WTC11 (cell line): ENCODE measurements around the gene NINJ2. TPM values are rescaled to one million over a fixed set of nuclear protein-coding genes. Genes with fewer than 3 reads are reported as not detected.

ENCODE experiments used
- ATAC-seq: fragments of 200-7000 bp; cut with Tn5 transposase; 2 replicates; pipeline ENCODE4 v1.10.0; 2021; ENCODE audit warnings: mild to moderate bottlenecking, moderate library complexity
- CTCF ChIA-PET: fragments of 300-600 bp; sonication (Branson Sonifier 250); formaldehyde crosslinking; loops from one replicate; lab custom pipeline; 2021; ENCODE audit warnings: antibody characterized with exemption; lab: Charles Lee
- POLR2A ChIA-PET: fragments of 350-600 bp; sonication (Branson Sonifier 250); formaldehyde crosslinking; loops from one replicate; lab custom pipeline; 2021; ENCODE audit warnings: antibody characterized with exemption; lab: Charles Lee
- DNase-seq: peaks from one replicate; pipeline ENCODE4 v3.0.0; 2021; ENCODE audit warnings: low spot score
- H3K27ac Mint-ChIP-seq: 2 replicates; pipeline ENCODE4 v1.8.0; 2021; ENCODE audit warnings: mixed read lengths
- H3K27me3 Mint-ChIP-seq: 2 replicates; pipeline ENCODE4 v1.8.0; 2021; ENCODE audit warnings: low read depth, mild to moderate bottlenecking, moderate library complexity, mixed read lengths
- H3K36me3 Mint-ChIP-seq: 2 replicates; pipeline ENCODE4 v1.8.0; 2021; ENCODE audit warnings: mixed read lengths
- H3K4me1 Mint-ChIP-seq: 2 replicates; pipeline ENCODE4 v1.8.0; 2022; ENCODE audit warnings: mixed read lengths
- H3K4me3 Mint-ChIP-seq: 2 replicates; pipeline ENCODE4 v1.8.0; 2021; ENCODE audit warnings: mild to moderate bottlenecking, moderate library complexity, mixed read lengths
- H3K9me3 Mint-ChIP-seq: 2 replicates; pipeline ENCODE4 v1.8.0; 2021; ENCODE audit warnings: mixed read lengths
- CREM ChIP-seq: sonication (generic); formaldehyde crosslinking; IDR thresholded peaks from 2 replicates; pipeline ENCODE4 v1.8.1; 2022; ENCODE audit warnings: mild to moderate bottlenecking, missing genetic modification reagents, moderate library complexity
- ESRRA ChIP-seq: sonication (generic); formaldehyde crosslinking; IDR thresholded peaks from 2 replicates; pipeline ENCODE4 v1.8.1; 2022; ENCODE audit warnings: mild to moderate bottlenecking, missing genetic modification reagents, borderline replicate concordance
- FOXK1 ChIP-seq: sonication (generic); formaldehyde crosslinking; IDR thresholded peaks from 2 replicates; pipeline ENCODE4 v1.8.0; 2022; ENCODE audit warnings: mild to moderate bottlenecking, moderate library complexity, missing genetic modification reagents
- GRHL2 ChIP-seq: fragments of 250-450 bp; sonication (Bioruptor Pico); IDR thresholded peaks from 2 replicates; pipeline ENCODE4 v1.8.0; 2022; ENCODE audit warnings: mild to moderate bottlenecking, moderate library complexity; ENCODE audit not compliant: insufficient replicate concordance, severe bottlenecking
- NR2C2 ChIP-seq: sonication (generic); formaldehyde crosslinking; IDR thresholded peaks from 2 replicates; pipeline ENCODE4 v1.8.0; 2022; ENCODE audit warnings: mild to moderate bottlenecking, missing genetic modification reagents
- TEAD1 ChIP-seq: sonication (generic); formaldehyde crosslinking; IDR thresholded peaks from 2 replicates; pipeline ENCODE4 v1.8.0; 2022; ENCODE audit warnings: mild to moderate bottlenecking, missing genetic modification reagents
- ZNF121 ChIP-seq: sonication (generic); formaldehyde crosslinking; IDR thresholded peaks from 2 replicates; pipeline ENCODE4 v1.8.0; 2023; ENCODE audit warnings: missing genetic modification reagents
- total RNA-seq: library from RNA; stranded (reverse); gene quantifications from 3 replicates; pipeline ENCODE4 v1.2.3, GENCODE V29; 2021
- TF ChIP-seq, protein P1 (sequence below): fragments of 200-600 bp; IDR thresholded peaks from 2 replicates; pipeline ENCODE4 v1.8.0; 2022; ENCODE audit warnings: antibody characterized with exemption
- TF ChIP-seq, protein P2 (sequence below): sonication (generic); formaldehyde crosslinking; conservative IDR thresholded peaks from 2 replicates; pipeline ENCODE4 v1.8.1; 2023; ENCODE audit warnings: mild to moderate bottlenecking, low read depth, missing genetic modification reagents, moderate library complexity
- TF ChIP-seq, protein P3 (sequence below): sonication (generic); formaldehyde crosslinking; IDR thresholded peaks from 2 replicates; pipeline ENCODE4 v1.8.1; 2022; ENCODE audit warnings: missing genetic modification reagents, borderline replicate concordance
- TF ChIP-seq, protein P4 (sequence below): sonication (generic); formaldehyde crosslinking; IDR thresholded peaks from 2 replicates; pipeline ENCODE4 v1.8.1; 2023; ENCODE audit warnings: mild to moderate bottlenecking, missing genetic modification reagents, borderline replicate concordance
- TF ChIP-seq, protein P5 (sequence below): fragments of 250-450 bp; sonication (Bioruptor Pico); conservative IDR thresholded peaks from 2 replicates; pipeline ENCODE4 v1.9.0; 2021; ENCODE audit warnings: mild to moderate bottlenecking
- TF ChIP-seq, protein P6 (sequence below): sonication (generic); formaldehyde crosslinking; IDR thresholded peaks from 2 replicates; pipeline ENCODE4 v1.8.0; 2022; ENCODE audit warnings: mild to moderate bottlenecking, missing genetic modification reagents

Gene NINJ2
- total RNA-seq, 1 experiment from 2014 or later: 0.42 TPM

DNA sequence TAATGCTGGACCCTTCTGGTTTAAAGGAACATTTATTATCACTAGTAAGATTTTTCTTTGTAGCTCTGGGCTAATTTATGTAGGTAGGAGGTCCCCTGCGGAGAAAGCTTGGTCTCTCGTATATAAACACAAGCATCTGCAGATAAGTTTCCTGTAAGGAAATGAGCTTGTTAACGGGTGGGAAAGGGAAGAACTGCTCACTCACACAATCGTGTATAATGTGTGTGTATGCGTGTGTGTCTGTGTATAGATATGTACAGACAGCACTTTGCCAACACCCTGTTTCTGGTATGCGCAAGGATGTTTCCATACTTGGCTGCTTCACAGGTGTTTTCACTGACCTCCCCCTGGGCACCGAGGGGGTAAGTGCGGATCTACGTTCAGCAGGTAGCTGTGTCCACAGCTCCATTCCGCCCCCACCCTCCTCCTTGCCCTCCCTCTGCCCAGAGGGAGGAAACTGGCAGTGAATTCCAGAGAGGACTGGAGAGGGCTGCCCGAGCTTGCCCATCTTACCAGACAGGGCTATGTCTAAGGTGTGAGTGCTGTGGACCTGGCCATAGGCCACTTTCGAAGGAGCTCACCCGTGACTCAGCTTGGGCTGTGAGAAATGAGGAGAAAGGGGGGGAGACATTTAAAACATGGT, 65.2 kb downstream of the NINJ2 start:
- Mint-ChIP-seq H3K36me3 (no peaks in the 10 kb centered on the region), H3K27me3 (no peaks in the 10 kb centered on the region), H3K9me3 (no peaks in the 10 kb centered on the region; the same call in 1 of the 2 replicates), H3K4me1 (peaks cover 9% of the 10 kb centered on the region), H3K27ac (no peak overlapping the region), H3K4me3 (no peak overlapping the region)
- TF ChIP-seq ESRRA (CRISPR knock-in tag) (no peak), ZNF121 (CRISPR knock-in tag) (no peak), FOXK1 (CRISPR knock-in tag) (no peak), NR2C2 (CRISPR knock-in tag) (no peak), TEAD1 (CRISPR knock-in tag) (no peak), GRHL2 (CRISPR knock-in tag) (no peak), CREM (CRISPR knock-in tag) (no peak)
- TF ChIP-seq, protein P1, sequence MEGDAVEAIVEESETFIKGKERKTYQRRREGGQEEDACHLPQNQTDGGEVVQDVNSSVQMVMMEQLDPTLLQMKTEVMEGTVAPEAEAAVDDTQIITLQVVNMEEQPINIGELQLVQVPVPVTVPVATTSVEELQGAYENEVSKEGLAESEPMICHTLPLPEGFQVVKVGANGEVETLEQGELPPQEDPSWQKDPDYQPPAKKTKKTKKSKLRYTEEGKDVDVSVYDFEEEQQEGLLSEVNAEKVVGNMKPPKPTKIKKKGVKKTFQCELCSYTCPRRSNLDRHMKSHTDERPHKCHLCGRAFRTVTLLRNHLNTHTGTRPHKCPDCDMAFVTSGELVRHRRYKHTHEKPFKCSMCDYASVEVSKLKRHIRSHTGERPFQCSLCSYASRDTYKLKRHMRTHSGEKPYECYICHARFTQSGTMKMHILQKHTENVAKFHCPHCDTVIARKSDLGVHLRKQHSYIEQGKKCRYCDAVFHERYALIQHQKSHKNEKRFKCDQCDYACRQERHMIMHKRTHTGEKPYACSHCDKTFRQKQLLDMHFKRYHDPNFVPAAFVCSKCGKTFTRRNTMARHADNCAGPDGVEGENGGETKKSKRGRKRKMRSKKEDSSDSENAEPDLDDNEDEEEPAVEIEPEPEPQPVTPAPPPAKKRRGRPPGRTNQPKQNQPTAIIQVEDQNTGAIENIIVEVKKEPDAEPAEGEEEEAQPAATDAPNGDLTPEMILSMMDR: no peak
- TF ChIP-seq, protein P2, sequence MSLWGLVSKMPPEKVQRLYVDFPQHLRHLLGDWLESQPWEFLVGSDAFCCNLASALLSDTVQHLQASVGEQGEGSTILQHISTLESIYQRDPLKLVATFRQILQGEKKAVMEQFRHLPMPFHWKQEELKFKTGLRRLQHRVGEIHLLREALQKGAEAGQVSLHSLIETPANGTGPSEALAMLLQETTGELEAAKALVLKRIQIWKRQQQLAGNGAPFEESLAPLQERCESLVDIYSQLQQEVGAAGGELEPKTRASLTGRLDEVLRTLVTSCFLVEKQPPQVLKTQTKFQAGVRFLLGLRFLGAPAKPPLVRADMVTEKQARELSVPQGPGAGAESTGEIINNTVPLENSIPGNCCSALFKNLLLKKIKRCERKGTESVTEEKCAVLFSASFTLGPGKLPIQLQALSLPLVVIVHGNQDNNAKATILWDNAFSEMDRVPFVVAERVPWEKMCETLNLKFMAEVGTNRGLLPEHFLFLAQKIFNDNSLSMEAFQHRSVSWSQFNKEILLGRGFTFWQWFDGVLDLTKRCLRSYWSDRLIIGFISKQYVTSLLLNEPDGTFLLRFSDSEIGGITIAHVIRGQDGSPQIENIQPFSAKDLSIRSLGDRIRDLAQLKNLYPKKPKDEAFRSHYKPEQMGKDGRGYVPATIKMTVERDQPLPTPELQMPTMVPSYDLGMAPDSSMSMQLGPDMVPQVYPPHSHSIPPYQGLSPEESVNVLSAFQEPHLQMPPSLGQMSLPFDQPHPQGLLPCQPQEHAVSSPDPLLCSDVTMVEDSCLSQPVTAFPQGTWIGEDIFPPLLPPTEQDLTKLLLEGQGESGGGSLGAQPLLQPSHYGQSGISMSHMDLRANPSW (CRISPR knock-in tag): no peak
- TF ChIP-seq, protein P3, sequence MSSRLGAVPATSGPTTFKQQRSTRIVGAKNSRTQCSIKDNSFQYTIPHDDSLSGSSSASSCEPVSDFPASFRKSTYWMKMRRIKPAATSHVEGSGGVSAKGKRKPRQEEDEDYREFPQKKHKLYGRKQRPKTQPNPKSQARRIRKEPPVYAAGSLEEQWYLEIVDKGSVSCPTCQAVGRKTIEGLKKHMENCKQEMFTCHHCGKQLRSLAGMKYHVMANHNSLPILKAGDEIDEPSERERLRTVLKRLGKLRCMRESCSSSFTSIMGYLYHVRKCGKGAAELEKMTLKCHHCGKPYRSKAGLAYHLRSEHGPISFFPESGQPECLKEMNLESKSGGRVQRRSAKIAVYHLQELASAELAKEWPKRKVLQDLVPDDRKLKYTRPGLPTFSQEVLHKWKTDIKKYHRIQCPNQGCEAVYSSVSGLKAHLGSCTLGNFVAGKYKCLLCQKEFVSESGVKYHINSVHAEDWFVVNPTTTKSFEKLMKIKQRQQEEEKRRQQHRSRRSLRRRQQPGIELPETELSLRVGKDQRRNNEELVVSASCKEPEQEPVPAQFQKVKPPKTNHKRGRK (CRISPR knock-in tag): no peak
- TF ChIP-seq, protein P4, sequence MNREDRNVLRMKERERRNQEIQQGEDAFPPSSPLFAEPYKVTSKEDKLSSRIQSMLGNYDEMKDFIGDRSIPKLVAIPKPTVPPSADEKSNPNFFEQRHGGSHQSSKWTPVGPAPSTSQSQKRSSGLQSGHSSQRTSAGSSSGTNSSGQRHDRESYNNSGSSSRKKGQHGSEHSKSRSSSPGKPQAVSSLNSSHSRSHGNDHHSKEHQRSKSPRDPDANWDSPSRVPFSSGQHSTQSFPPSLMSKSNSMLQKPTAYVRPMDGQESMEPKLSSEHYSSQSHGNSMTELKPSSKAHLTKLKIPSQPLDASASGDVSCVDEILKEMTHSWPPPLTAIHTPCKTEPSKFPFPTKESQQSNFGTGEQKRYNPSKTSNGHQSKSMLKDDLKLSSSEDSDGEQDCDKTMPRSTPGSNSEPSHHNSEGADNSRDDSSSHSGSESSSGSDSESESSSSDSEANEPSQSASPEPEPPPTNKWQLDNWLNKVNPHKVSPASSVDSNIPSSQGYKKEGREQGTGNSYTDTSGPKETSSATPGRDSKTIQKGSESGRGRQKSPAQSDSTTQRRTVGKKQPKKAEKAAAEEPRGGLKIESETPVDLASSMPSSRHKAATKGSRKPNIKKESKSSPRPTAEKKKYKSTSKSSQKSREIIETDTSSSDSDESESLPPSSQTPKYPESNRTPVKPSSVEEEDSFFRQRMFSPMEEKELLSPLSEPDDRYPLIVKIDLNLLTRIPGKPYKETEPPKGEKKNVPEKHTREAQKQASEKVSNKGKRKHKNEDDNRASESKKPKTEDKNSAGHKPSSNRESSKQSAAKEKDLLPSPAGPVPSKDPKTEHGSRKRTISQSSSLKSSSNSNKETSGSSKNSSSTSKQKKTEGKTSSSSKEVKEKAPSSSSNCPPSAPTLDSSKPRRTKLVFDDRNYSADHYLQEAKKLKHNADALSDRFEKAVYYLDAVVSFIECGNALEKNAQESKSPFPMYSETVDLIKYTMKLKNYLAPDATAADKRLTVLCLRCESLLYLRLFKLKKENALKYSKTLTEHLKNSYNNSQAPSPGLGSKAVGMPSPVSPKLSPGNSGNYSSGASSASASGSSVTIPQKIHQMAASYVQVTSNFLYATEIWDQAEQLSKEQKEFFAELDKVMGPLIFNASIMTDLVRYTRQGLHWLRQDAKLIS (CRISPR knock-in tag): no peak
- TF ChIP-seq, protein P5, sequence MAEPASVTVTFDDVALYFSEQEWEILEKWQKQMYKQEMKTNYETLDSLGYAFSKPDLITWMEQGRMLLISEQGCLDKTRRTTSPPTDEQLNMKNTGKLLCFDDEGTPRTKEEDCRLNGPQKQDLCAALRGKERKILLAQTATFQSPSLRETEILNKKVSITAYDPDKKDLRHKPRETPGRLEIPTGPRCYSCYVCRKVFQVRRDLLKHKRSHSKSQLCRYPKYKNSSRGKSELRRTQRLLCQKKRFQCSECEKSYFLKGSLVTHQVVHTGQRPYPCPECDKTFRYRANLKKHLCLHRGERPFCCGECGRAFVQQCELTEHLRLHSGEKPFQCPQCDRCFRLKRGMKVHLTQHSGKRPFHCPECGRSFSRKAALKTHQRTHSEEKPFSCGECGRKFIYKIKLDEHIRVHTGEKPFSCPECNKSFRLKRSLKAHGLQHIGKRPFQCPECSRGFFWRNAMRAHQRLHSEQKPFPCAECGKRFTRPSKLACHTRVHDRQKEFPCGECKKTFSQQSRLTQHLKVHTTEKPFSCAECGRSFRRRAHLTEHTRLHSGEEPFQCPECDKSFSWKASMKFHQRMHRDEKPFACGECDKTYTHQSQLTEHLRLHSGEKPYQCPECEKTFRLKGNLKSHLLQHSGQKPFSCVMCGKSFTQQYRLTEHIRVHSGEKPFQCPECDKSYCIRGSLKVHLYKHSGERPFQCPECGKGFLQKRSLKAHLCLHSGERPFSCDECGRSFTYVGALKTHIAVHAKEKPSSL: no peak
- TF ChIP-seq, protein P6, sequence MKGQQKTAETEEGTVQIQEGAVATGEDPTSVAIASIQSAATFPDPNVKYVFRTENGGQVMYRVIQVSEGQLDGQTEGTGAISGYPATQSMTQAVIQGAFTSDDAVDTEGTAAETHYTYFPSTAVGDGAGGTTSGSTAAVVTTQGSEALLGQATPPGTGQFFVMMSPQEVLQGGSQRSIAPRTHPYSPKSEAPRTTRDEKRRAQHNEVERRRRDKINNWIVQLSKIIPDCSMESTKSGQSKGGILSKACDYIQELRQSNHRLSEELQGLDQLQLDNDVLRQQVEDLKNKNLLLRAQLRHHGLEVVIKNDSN (CRISPR knock-in tag): no peak
- ATAC-seq (no peak), DNase-seq (no peak)
- ChIA-PET CTCF (interaction anchor here (0.8 to 4.9 kb wide), 6 partner anchors 10 to 154 kb away, joined by 3 to 17 read pairs (median 4); partner anchors contain the start of gene WNK1), POLR2A (no interaction called here)
